HG02763 (cell line): ENCODE data around the gene TMEM79.
A peak's percentile ranks its signal among the peaks of the same experiment; 100 is the strongest.

Source experiments
- ATAC-seq: cut with Tn5 transposase; IDR thresholded peaks from one replicate; pipeline ENCODE4 v1.9.1; 2021; ENCODE audit warnings: mild to moderate bottlenecking, moderate library complexity; ENCODE audit not compliant: unreplicated experiment

The TMEM79 gene

GRCh38 chr1:156262461-156263287 lies 21.5 kb upstream of the TMEM79 start:
- ATAC-seq = no peak

DNA sequence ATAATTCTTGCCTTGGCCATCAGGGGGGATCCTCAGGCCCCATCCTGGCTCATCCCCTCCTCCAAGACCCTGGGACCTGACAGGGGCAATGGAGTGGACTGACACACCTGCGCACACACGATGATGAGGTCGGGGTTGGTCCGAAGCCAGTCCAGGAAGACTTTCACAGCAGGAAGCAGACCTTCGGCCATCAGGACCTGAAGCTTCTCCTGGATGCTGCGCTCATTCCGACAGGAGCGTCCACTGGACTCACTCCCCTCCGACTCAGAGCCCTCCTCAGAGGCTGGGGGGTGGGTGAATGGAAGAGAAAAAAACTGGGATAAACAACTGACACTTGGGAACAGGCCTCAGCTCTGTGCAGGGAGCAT lies 20.9 kb upstream of the TMEM79 start:
- ATAC-seq = no peak

DNA sequence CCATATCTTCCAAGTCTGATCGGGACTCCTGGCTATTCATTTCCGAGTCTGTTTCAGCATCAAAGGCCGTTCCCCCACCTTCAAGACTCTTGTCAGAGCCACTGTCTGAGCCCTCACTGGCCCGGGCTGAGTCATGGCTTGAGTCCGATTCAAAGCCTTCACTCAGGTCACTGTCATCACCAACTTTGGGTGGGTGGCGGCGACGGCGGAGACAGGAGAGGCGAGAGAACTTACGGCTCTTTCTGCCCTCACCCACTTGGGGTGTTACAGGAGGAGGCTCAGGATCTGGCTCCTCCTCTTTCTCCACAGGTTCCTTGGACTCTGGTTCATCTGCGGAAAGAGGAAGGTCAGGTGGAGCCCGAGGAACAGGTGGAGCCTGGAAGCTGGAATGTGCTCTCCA lies 18.1 kb upstream of the TMEM79 start:
- no peak for ATAC-seq

DNA sequence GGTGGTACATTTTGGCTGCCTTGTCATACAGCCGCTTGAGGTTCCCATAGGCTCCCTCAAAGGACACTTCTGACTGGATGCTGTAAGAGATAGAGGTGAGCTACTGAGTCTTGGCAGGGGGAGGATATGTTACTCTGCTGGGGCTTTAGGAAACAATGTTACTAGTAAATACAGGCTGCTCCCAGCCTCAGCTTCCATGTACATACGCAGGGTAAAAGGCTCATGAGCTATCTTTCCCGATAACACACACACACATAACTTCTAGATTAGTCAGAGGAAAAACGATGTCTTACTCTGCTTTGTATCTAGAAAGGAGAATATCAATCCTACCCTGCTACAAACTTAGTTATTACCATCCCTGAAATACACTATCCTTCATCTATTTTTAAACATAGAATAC lies 15.8 kb upstream of the TMEM79 start:
- no peak for ATAC-seq

DNA sequence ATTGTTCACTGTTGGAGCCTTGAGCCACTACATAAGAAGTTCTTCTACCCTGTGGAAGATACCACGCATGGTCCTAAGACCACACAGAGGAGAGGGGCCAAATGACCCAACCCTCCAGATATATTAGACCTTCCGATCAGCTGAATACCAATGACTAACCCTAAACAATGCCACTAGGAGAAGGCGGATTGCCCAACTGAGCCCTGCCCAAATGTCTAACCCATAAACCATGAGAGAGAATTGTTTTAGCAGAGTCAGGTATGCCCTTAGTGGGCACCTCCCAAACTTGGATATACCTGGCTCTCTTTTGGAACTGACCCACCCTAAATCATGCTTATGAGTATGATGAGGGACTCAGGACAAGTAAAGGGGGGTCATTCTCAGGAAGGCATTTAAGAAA lies 13.8 kb upstream of the TMEM79 start:
- ATAC-seq = no peak

DNA sequence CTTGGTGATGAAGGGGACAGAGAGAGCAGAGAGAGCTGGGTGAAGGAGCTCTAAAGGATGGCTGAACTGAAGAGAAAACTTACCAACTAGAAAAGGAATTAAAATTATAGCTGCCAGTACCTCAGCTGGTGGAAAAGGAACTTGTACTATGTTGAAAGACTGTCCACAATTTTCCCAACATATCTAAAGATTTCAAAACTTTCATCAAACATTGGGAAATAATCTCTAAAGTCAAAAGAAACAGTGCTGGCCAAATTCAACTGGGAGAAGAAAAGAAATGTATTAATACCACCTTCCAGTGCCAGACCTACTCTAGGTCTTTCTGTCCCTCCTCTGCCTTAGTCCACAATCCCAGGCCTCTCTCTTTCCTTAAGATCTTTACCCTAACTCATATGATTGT lies 7.6 kb upstream of the TMEM79 start:
- ATAC-seq = no peak

DNA sequence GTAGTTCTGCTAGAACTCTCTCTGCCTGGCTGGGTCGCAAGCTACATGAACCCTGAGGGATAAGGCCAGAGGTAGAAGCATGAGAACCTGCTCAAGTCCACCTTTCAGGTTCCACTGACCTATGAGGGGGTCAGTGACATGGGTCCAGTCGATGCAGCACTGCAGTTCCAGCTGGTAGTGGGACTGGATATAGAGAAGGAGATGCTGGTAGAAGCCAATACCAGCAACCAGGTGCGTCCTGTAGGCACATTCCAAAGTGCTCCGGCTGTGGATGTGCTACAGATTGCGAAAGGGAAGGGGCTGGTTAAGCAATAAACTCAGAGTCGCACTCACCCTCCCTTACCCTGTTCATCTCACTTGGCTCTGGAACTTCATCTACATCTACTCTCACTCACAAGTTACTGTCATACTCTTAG lies 7.2 kb upstream of the TMEM79 start:
- no peak for ATAC-seq

- ATAC-seq = no peak
Measured at GRCh38 chr1:156279837-156280236, 4.3 kb upstream of the TMEM79 start.

DNA sequence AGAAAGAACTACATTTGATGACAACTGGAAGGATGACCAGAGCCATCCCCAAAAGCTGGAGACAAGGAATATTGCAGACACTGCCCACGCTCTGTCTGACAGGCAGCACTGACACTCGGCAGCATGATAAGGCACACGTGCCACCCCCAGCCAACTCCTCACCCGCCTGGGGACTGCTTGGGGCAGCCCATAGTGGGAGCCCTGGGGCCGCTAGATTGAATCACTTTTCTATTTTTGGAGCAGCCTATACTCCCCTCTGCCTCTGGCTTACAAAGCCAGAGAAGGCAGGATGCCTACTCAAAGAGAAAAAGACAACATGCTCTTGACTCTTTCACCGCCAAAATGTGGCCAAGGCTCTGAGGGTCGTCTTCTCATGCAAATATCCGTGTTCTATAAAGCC lies 2.8 kb upstream of the TMEM79 start:
- ATAC-seq = peak; percentile 31

DNA sequence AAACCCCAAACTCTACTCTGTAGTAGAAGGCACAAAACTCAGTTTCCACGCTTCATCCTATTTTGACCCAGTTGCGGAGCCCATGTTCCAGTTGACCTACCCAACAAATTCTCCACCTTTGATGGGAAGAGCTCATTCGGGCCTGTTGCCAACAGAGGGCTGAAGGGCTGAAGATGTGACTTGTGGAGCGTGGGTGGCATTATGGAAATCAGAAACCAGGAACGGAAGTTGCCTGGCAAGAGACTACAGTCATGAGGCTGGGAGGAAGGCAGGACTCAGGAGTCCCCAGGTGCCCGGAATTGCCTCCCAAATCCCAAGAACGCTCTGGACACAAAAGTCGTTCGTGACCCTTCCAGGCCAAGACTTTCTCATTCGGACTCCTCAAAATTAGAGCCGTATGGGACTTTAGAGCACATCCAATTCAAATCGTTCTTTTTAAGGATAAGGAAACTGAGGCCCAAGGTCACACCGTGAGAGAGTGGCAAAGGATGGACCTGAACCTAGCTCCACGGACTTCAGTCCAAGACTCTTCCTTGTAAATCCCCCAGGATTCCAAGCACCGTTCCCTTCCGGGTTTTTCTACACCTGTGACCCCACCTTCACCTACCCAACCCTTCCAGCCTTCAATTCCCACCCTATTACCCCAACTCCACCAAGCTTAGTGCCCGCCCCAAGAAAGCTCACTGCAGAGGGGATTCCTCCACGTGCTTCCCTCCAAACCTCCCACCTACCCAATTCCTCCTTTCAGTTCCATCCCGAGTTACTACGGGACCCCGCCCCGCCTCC lies 2.2 kb upstream of the TMEM79 start:
- ATAC-seq = peak; percentile 2

DNA sequence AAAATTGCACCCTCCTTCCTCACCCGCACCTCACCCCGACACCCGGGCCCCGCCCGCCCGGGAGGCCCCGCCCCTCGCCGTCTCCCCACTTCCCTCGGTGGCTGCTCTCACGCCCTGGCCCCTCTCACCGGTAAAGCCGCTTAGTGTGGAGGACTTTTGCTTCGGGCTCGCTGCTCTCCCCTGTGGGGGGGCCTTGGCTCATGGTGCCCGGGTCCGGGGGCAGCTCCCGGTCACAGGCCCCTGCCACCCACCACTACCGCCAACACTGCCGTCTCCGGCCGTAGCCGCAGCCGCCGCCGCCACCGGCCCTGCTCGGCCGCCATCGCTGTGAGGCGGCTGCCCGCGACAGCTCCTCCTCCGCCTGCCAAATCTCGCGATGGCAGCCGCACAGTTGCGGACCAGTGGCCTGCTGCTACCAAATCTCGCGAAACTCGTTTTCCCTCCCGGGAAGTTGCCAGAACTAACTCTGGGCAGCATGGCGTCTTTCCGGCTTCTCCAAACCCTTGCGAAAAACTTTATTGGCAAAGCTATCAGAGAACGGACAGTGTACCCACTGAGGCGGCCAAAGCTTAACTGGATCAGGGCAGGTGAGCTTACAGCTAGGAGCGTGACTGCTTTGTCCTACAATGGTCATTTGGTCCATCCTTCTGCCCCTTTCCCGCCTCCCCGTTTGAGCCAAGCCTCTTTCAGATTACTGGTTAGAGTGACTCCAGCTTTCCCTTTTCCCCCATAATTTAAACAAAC lies 1.5 kb upstream of the TMEM79 start, which contains the start of gene SMG5:
TSS of gene SMG5 (minus strand) at position 347 of the 744 bp plus-strand sequence. CDS start at position 202, 145 bp downstream.
- peak; percentile 81 for ATAC-seq

DNA sequence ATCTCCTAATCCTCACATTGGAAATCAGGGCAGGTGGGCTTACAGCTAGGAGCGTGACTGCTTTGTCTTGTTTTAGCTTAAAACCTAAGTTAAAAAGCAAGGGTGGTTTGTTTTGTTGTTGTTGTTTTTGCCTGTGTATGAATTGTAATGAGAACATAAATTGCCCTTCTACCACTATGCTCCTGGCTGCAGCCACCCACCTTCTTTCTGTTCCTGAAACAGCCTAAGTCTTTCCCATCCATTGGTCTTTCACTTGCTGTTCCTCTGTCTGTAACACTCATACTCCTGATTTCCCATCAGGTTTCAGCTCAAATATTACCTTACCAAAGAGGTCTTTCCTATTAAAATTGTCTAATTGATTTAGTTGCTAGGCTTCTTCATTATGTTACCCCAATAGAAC lies 604 bp upstream of the TMEM79 start:
- no peak for ATAC-seq

DNA sequence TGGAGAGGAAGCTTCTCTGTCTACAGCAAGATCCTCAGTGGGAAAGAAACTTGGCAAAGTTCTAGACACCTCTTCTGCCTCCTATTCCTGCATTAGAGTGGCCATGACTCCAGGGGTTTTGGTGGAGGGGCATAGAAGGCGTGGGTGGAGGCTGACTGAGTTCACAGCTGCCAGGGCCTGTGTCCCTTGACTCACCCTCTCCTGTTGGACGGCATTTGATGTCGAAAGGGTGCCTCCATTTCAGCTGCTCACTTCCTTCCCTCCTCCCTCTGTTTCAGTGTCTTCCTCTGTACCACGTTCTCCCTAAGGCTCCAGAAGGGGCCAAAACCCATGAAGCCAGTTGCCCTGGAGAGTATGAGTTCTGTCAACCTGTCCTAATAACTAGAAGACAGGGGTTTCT lies 632 bp downstream of the TMEM79 start:
- no peak for ATAC-seq

- no peak for ATAC-seq
Measured at GRCh38 chr1:156285437-156285836, 1.3 kb downstream of the TMEM79 start.

- no peak for ATAC-seq
Measured at GRCh38 chr1:156286061-156286460, 1.9 kb downstream of the TMEM79 start.

GRCh38 chr1:156289857-156290256 lies 5.7 kb downstream of the TMEM79 start:
- ATAC-seq = no peak

DNA sequence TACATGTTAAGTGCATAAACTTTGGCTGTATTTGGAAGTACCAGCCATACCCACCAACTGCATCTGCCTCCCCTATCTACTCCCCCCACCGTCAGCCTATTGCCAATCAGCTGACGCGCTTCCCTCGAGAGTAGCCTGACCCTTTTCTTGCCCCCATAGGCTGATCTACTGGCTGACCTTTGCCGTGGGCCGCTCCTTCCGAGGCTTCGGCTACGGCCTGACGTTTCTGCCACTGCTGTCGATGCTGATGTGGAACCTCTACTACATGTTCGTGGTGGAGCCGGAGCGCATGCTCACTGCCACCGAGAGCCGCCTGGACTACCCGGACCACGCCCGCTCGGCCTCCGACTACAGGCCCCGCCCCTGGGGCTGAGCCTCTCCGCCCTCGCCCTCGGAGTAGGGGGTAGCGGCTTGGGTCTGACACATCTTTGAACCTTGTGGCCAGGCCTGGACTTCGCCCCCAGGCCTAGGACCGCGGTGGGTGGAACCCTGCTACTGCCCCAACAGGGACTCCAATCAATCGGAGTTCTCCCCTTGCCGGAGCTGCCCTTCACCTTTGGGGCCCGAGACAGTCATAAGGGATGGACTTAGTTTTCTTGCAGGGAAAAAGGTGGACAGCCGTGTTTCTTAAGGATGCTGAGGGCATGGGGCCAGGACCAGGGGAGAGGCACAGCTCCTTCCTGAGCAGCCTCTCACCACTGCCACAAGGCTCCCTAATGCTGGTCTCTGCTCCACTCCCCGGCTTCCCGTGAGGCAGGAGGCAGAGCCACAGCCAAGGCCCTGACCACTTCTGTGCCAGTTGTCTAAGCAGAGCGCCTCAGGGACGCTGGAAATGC lies 7.3 kb downstream of the TMEM79 start:
- ATAC-seq = no peak

- ATAC-seq = no peak
Measured at GRCh38 chr1:156293098-156293434, 8.9 kb downstream of the TMEM79 start.

- no peak for ATAC-seq
Measured at GRCh38 chr1:156293895-156294294, 9.8 kb downstream of the TMEM79 start.

- no peak for ATAC-seq
Measured at GRCh38 chr1:156295391-156295947, 11.3 kb downstream of the TMEM79 start, which contains the start of gene GLMP. TSS of gene GLMP (minus strand) at chr1:156295679. CDS start at chr1:156295645, 34 bp downstream.
